GM12878 (cell line): Measurements from ENCODE around the gene ATL1. TPM values are rescaled to one million over a fixed set of nuclear protein-coding genes. Genes with fewer than 3 reads are reported as not detected.

Experiments
- ATAC-seq: fragments of 200-7000 bp; cut with Tn5 transposase; 3 replicates; pipeline ENCODE4 v1.9.1; 2020; ENCODE audit warnings: mild to moderate bottlenecking, moderate library complexity
- BruUV-seq: library from RNA; stranded (reverse); fragments of 400-500 nt; replicated peaks from 2 replicates; lab custom pipeline; 2021; lab: Mats Ljungman, UMichigan
- CTCF ChIA-PET: fragments of 300-600 bp; sonication (Branson Sonifier 250); formaldehyde crosslinking; extraction: SDS; loops from one replicate; lab custom pipeline; 2021; ENCODE audit warnings: inconsistent platforms; lab: Yijun Ruan, JAX
- POLR2A ChIA-PET: fragments of 350-600 bp; formaldehyde crosslinking; extraction: SDS; loops from one replicate; lab custom pipeline; 2021; ENCODE audit warnings: inconsistent platforms; lab: Charles Lee
- RAD21 ChIA-PET: fragments of 300-600 bp; sonication (Branson Sonifier 250); formaldehyde crosslinking; loops from one replicate; lab custom pipeline; 2023; ENCODE audit warnings: antibody characterized with exemption; ENCODE audit not compliant: unreplicated experiment; lab: Charles Lee
- SMC1A ChIA-PET: fragments of 300-600 bp; sonication (Branson Sonifier 250); formaldehyde crosslinking; loops from one replicate; lab custom pipeline; 2023; ENCODE audit not compliant: unreplicated experiment, uncharacterized antibody; lab: Charles Lee
- DNase-seq: peaks from one replicate; pipeline ENCODE4 v3.0.0-alpha.2; 2011; ENCODE audit warnings: low read depth, low spot score
- FAIRE-seq: peaks from 3 replicates; lab custom pipeline; 2011; peaks lifted over from hg19 to GRCh38; lab: Jason Lieb, UNC
- H2AFZ ChIP-seq: 2 replicates; pipeline ENCODE4 v1.6.0; 2011; ENCODE audit warnings: low read depth, low read length, control low read depth; ENCODE audit not compliant: control insufficient read depth
- H3K27ac ChIP-seq: 2 replicates; pipeline ENCODE4 v1.5.1; 2011; ENCODE audit warnings: control low read depth; ENCODE audit not compliant: control insufficient read depth, insufficient read depth
- H3K27me3 ChIP-seq, 2 experiments: replicated peaks in 1 of 2; 2 replicates each; pipeline versions ENCODE4 v1.6.0 to v1.6.1; 2011; ENCODE audit warnings: low read length in 1 of 2; ENCODE audit not compliant: control insufficient read depth in 2 of 2, insufficient read depth in 2 of 2
- H3K36me3 ChIP-seq, 2 experiments: 2 replicates each; pipeline ENCODE4 v1.5.1; 2011; ENCODE audit warnings: low read length in 1 of 2; ENCODE audit not compliant: control insufficient read depth in 2 of 2, insufficient read depth in 2 of 2
- H3K4me1 ChIP-seq: 2 replicates; pipeline ENCODE4 v1.6.1; 2011; ENCODE audit warnings: mild to moderate bottlenecking, low read length, moderate library complexity, mixed read lengths; ENCODE audit not compliant: control insufficient read depth, insufficient read depth
- H3K4me2 ChIP-seq: 2 replicates; pipeline ENCODE4 v1.6.0; 2011; ENCODE audit warnings: control low read depth; ENCODE audit not compliant: control insufficient read depth, insufficient read depth
- H3K4me3 ChIP-seq: fragments of 200-600 bp; sonication (generic); 2 replicates; pipeline ENCODE4 v1.5.1; 2016
- H3K79me2 ChIP-seq: 2 replicates; pipeline ENCODE4 v1.6.0; 2011; ENCODE audit warnings: low read length; ENCODE audit not compliant: control insufficient read depth, insufficient read depth
- H3K9ac ChIP-seq: 2 replicates; pipeline ENCODE4 v1.8.0; 2011; ENCODE audit warnings: low read length, control low read depth, mixed read lengths; ENCODE audit not compliant: control insufficient read depth, insufficient read depth
- H3K9me3 ChIP-seq: replicated peaks from 3 replicates; pipeline ENCODE4 v1.5.1; 2011; ENCODE audit warnings: mild to moderate bottlenecking, low read length; ENCODE audit not compliant: control insufficient read depth, insufficient read depth
- H4K20me1 ChIP-seq: 2 replicates; pipeline ENCODE4 v1.6.0; 2011; ENCODE audit not compliant: control insufficient read depth, insufficient read depth
- BHLHE40 ChIP-seq, 2 experiments: fragments of 450-650 bp in 1 of 2; IDR thresholded peaks; 2 replicates each; pipeline ENCODE4 v1.6.1; 2011 to 2017; ENCODE audit warnings: low read depth in 2 of 2, borderline replicate concordance in 1 of 2, improper control_type of control experiment in 1 of 2, low read length in 1 of 2, mild to moderate bottlenecking in 1 of 2
- HCFC1 ChIP-seq: fragments of 150-350 bp; IDR thresholded peaks from 2 replicates; pipeline ENCODE4 v1.6.1; 2014; ENCODE audit warnings: low read length
- HSF1 ChIP-seq: fragments of 150-350 bp; IDR thresholded peaks from 2 replicates; pipeline ENCODE4 v1.6.1; 2014; ENCODE audit warnings: mild to moderate bottlenecking, low read depth, low read length
- IRF4 ChIP-seq: IDR thresholded peaks from 2 replicates; pipeline ENCODE4 v1.6.1; 2011; ENCODE audit warnings: low read depth, low read length
- MTA2 ChIP-seq: fragments of 450-650 bp; IDR thresholded peaks from 2 replicates; pipeline ENCODE4 v1.6.1; 2016; ENCODE audit warnings: low read depth, mild to moderate bottlenecking, moderate library complexity
- NFYA ChIP-seq: IDR thresholded peaks from 2 replicates; pipeline ENCODE4 v1.6.1; 2011; ENCODE audit warnings: low read depth, mild to moderate bottlenecking, low read length, improper control_type of control experiment, borderline replicate concordance
- NR2C2 ChIP-seq: IDR thresholded peaks from 2 replicates; pipeline ENCODE4 v1.6.1; 2011; ENCODE audit warnings: borderline replicate concordance, low read depth; ENCODE audit not compliant: control insufficient read depth, insufficient read length
- SREBF1 ChIP-seq: IDR thresholded peaks from 2 replicates; pipeline ENCODE4 v1.6.1; 2012; ENCODE audit warnings: mild to moderate bottlenecking, low read length
- SUPT20H ChIP-seq: IDR thresholded peaks from 2 replicates; pipeline ENCODE4 v1.6.1; 2011; ENCODE audit warnings: low read depth, mild to moderate bottlenecking, low read length, moderate library complexity, borderline replicate concordance; ENCODE audit not compliant: control insufficient read depth
- ZNF274 ChIP-seq: IDR thresholded peaks from one replicate; pipeline ENCODE4 v1.8.0; 2011; ENCODE audit not compliant: insufficient read length, insufficient read depth
- WGBS: methylation state at CpG from one replicate; pipeline ENCODE4 v1.1.6; 2016; ENCODE audit warnings: low lambda C conversion rate; ENCODE audit not compliant: insufficient replicate concordance, insufficient coverage; ENCODE audit errors: missing lambda C conversion rate; 5-methylcytosine and 5-hydroxymethylcytosine counted together
- in situ Hi-C: fragments of 300-500 bp; cut with MboI; formaldehyde crosslinking; loops from 9 replicates; pipeline ENCODE4 v1.14.3; 2018; ENCODE audit warnings: mixed read lengths
- intact Hi-C: fragments of 100-400 bp; cut with micrococcal nuclease; formaldehyde crosslinking; loops from one replicate; pipeline ENCODE4 v1.14.2; 2022; ENCODE audit not compliant: unreplicated experiment
- polyA plus RNA-seq, 11 experiments: library from polyadenylated mRNA; depleted of rRNA in 4 of 11; unstranded in 6 of 11; stranded (reverse) in 5 of 11; fragments of >200 nt; fragmentation: Nextera tagmentation in 4 of 11; fragmentation: Illumina TruSeq in 1 of 11; extraction: Ambion mirVana in 4 of 11; extraction: Trizol in 1 of 11; gene quantifications; 1 replicate in 1 of 11; 2 replicates in 10 of 11; pipeline versions ENCODE4 v1.2.1 to v1.2.3, GENCODE V29; 2011 to 2016; ENCODE audit warnings: inconsistent platforms in 2 of 11, missing spikeins in 2 of 11, low read depth in 1 of 11
- total RNA-seq, 4 experiments: library from RNA; depleted of rRNA in 3 of 4; stranded (reverse); fragments of >200 nt in 3 of 4; fragmentation: Illumina TruSeq in 1 of 4; extraction: Trizol in 1 of 4; gene quantifications; 2 replicates each; pipeline versions ENCODE4 v1.2.1 to v1.2.3, GENCODE V29; 2013 to 2021

The ATL1 gene
- total and polyA plus RNA-seq, 10 of the 15 experiments (the other 5 are each of a cell fraction or from before 2014, with no cell fraction given) = 0.11 to 1.2 (median 0.58) TPM; not detected in 1

DNA sequence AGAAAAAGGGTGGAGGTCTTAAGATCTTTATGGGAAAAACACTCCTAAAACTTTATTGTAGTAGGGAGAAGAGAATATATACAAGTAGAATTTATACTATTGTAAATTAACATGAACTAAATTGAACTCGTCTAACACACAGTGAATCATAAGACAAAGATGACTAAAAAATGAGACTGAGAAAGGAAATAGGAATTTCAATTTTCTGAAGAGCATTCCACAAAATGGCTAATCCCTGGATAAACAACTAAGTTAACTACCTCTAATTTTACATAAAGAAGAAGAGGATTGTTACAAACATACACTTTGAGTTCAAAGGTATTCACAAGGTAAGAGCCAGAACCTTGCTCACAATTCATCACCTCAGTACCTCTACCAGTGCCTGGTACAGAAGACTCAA lies 29.6 kb upstream of the ATL1 start:
- peaks cover 13% of the 10 kb centered on the region for H3K4me1 ChIP-seq
- no peaks in the 10 kb centered on the region for H3K9me3 ChIP-seq
- in situ Hi-C loops (loop anchor here (5.0 kb wide), 1 partner anchor 678 kb away; the partner anchor contains the start of gene NEMF), intact Hi-C loops (loop anchor here (5.0 kb wide), 2 partner anchors 298 to 898 kb away; partner anchors contain the start of gene SOS2)
- no peaks in the 10 kb centered on the region for H3K36me3 ChIP-seq
- BruUV-seq = no TSS peak
- peak overlapping the region; percentile 63 for H3K4me2 ChIP-seq
- ChIA-PET SMC1A (interaction anchor here (0.8 to 3.5 kb wide), 5 partner anchors 15 to 210 kb away, joined by 3 to 17 read pairs (median 7); no protein-coding TSS in a partner anchor), RAD21 (interaction anchor here (0.9 kb wide), 1 partner anchor 678 kb away, joined by 3 read pairs; the partner anchor contains the start of gene NEMF), POLR2A (no interaction called here), CTCF (interaction anchor here (0.8 to 1.0 kb wide), 3 partner anchors 136 to 210 kb away, joined by 3 to 7 read pairs (median 6); no protein-coding TSS in a partner anchor)
- no peaks in the 10 kb centered on the region for H4K20me1 ChIP-seq
- no peak overlapping the region for H3K27ac ChIP-seq
- no peak overlapping the region for H3K9ac ChIP-seq
- no peaks in the 10 kb centered on the region for H3K27me3 ChIP-seq
- ATAC-seq (no peak), FAIRE-seq (no peak), DNase-seq (no peak)
- H2AFZ ChIP-seq = no peak overlapping the region
- peaks cover 45% of the 10 kb centered on the region for H3K79me2 ChIP-seq
- H3K4me3 ChIP-seq = peak overlapping the region; percentile 81
- TF ChIP-seq HSF1 = no peak
- TF ChIP-seq IRF4 = no peak
- TF ChIP-seq ZNF274 = no peak
- TF ChIP-seq, all 136 proteins: peak for 0
- WGBS = 0% methylated on average over 1 of the region's 1 CpG

GRCh38 chr14:50530794-50531365 lies 29.1 kb upstream of the ATL1 start:
- BruUV-seq = no TSS peak
- Histone ChIP-seq H2AFZ (no peak overlapping the region), H3K9me3 (no peaks in the 10 kb centered on the region), H3K27me3 (no peaks in the 10 kb centered on the region), H3K9ac (no peak overlapping the region), H4K20me1 (no peaks in the 10 kb centered on the region), H3K4me1 (peaks cover 10% of the 10 kb centered on the region), H3K27ac (no peak overlapping the region), H3K4me3 (peak overlapping the region; percentile 81), H3K4me2 (peak overlapping the region; percentile 48), H3K36me3 (no peaks in the 10 kb centered on the region), H3K79me2 (peaks cover 40% of the 10 kb centered on the region)
- intact Hi-C loops (loop anchor here (5.0 kb wide), 2 partner anchors 299 to 899 kb away; partner anchors contain the start of gene SOS2), in situ Hi-C loops (loop anchor here (5.0 kb wide), 1 partner anchor 679 kb away; the partner anchor contains the start of gene NEMF)
- ChIA-PET RAD21 (interaction anchor here (0.9 to 3.0 kb wide), 3 partner anchors 188 to 529 kb away, joined by 3 to 14 read pairs (median 10); no protein-coding TSS in a partner anchor), CTCF (interaction anchor here (0.9 to 1.6 kb wide), 6 partner anchors 8 to 209 kb away, joined by 3 to 11 read pairs (median 3); no protein-coding TSS in a partner anchor), POLR2A (no interaction called here), SMC1A (interaction anchor here (0.5 to 1.6 kb wide), 6 partner anchors 8 to 677 kb away, joined by 3 to 8 read pairs (median 4); no protein-coding TSS in a partner anchor)
- no peak for DNase-seq
- FAIRE-seq = no peak
- 64% methylated on average over 8 of the region's 8 CpGs for WGBS
- ATAC-seq = no peak
- TF ChIP-seq HCFC1 (no peak), SUPT20H (no peak), SREBF1 (no peak), BHLHE40 (IDR thresholded peaks at IDR 0.05; ENCODE audit: borderline replicate concordance in 1 of 2, low read depth in 2 of 2, low read length in 1 of 2) (no peak), MTA2 (no peak), NFYA (no peak), NR2C2 (no peak)
